ENCODE data around the gene POR. TPM values are rescaled to one million over a fixed set of nuclear protein-coding genes. Genes with fewer than 3 reads are reported as not detected.

The POR gene
- total and polyA plus RNA-seq, 2 of the 13 experiments (the other 11 are each of a cell fraction or from before 2014, with no cell fraction given) = 145 to 266 TPM

DNA sequence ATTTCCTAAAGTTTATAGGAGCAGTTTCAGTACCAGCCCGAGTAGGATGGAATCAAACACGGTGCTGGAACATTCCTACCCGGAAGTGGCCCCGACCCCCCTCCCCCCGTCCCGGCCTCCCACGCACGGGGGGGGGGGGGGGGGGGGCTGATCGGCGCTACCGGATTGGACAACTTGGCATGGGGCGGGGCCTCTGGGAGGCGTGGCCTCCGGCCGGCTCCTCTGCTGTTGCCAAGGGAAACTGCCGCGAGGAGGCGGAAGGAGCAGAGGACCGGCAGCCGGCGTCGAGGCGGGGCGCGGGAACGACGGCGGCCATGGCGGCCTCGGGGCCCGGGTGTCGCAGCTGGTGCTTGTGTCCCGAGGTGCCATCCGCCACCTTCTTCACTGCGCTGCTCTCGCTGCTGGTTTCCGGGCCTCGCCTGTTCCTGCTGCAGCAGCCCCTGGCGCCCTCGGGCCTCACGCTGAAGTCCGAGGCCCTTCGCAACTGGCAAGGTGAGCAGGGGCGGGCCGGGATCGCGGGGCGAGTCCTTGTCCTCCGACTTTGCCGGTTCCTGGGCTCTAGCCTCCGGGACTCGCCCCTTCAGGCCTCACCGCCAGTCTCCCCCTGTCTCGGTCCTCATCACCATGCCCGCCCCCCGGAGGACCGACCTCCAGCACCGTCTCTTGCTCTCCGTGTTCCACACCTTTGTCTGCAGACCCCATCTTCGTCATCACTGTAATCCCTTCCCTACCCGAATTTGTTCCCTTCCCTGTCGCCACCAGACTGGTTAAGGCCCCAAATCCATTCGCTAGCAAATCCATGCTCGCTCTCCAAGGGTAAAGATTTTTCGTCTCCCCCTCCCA, 36.0 kb upstream of the POR start, which contains the start of gene RHBDD2 (continued):
- TF ChIP-seq FOXM1 (CRISPR knock-in tag; IDR thresholded peaks at IDR 0.05) (no peak), ETS1 (CRISPR knock-in tag; IDR thresholded peaks at IDR 0.05) (peak; percentile 64; the same call in 1 of the 2 replicates), GATAD2A (CRISPR knock-in tag; IDR thresholded peaks at IDR 0.05) (no peak), NFE2 (CRISPR knock-in tag; IDR thresholded peaks at IDR 0.05) (no peak), ZNF383 (CRISPR knock-in tag; IDR thresholded peaks at IDR 0.05; ENCODE audit: borderline replicate concordance) (no peak), SMYD3 (CRISPR knock-in tag; IDR thresholded peaks at IDR 0.05) (no peak), PCBP1 (IDR thresholded peaks at IDR 0.05; ENCODE audit: borderline replicate concordance, low read depth, low read length) (peak; percentile 92; the same call in 1 of the 2 replicates), KLF11 (CRISPR knock-in tag; IDR thresholded peaks at IDR 0.05) (no peak), TARDBP (CRISPR knock-in tag; IDR thresholded peaks at IDR 0.05) (no peak), LRRFIP1 (CRISPR knock-in tag; conservative IDR thresholded peaks at IDR 0.05) (no peak), ZSCAN9 (CRISPR knock-in tag; IDR thresholded peaks at IDR 0.05; ENCODE audit: borderline replicate concordance) (0 out of 2 replicates have a peak, but pooled peaks have one; percentile 42), ZFYVE20 (CRISPR knock-in tag; IDR thresholded peaks at IDR 0.05; ENCODE audit: borderline replicate concordance, low read depth) (no peak), ZNF282 (IDR thresholded peaks at IDR 0.05; ENCODE audit: partially characterized antibody) (no peak), ZNF780A (CRISPR knock-in tag; IDR thresholded peaks at IDR 0.05) (no peak), ZNF558 (CRISPR knock-in tag; IDR thresholded peaks at IDR 0.05; ENCODE audit: borderline replicate concordance) (peak; percentile 93), RBFOX2 (IDR thresholded peaks at IDR 0.05; ENCODE audit: low read depth, low read length) (peak; percentile 89), TP53 (CRISPR knock-in tag; conservative IDR thresholded peaks at IDR 0.05) (0 out of 2 replicates have a peak, but pooled peaks have one; percentile 53), HCFC1 (IDR thresholded peaks at IDR 0.05; ENCODE audit: low read depth, low read length) (no peak), ZBTB26 (CRISPR knock-in tag; IDR thresholded peaks at IDR 0.05; ENCODE audit: borderline replicate concordance) (no peak)
- TF ChIP-seq, protein P1, sequence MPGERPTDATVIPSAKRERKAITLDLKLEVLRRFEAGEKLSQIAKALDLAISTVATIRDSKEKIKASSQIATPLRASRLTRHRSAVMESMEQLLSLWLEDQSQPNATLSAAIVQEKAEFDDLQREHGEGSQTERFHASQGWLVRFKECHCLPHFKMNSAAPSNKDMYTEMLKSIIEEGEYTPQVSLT (CRISPR knock-in tag; IDR thresholded peaks at IDR 0.05; ENCODE audit: borderline replicate concordance, low read depth) = no peak
- TF ChIP-seq, protein P2, sequence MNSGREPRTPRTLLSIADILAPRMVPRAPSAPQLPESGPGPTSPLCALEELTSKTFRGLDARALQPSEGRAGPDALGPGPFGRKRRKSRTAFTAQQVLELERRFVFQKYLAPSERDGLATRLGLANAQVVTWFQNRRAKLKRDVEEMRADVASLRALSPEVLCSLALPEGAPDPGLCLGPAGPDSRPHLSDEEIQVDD (CRISPR knock-in tag; IDR thresholded peaks at IDR 0.05; ENCODE audit: borderline replicate concordance) = no peak
- TF ChIP-seq, protein P3, sequence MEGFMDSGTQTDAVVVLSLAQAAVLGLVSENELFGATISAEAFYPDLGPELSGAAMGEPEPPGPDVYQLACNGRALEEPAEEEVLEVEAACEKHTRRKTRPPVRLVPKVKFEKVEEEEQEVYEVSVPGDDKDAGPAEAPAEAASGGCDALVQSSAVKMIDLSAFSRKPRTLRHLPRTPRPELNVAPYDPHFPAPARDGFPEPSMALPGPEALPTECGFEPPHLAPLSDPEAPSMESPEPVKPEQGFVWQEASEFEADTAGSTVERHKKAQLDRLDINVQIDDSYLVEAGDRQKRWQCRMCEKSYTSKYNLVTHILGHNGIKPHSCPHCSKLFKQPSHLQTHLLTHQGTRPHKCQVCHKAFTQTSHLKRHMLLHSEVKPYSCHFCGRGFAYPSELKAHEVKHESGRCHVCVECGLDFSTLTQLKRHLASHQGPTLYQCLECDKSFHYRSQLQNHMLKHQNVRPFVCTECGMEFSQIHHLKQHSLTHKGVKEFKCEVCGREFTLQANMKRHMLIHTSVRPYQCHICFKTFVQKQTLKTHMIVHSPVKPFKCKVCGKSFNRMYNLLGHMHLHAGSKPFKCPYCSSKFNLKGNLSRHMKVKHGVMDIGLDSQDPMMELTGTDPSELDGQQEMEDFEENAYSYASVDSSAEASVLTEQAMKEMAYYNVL (CRISPR knock-in tag; IDR thresholded peaks at IDR 0.05; ENCODE audit: borderline replicate concordance) = peak; percentile 44; the same call in 1 of the 2 replicates
